Activated T-helper 1 cell treated with anti-CD3 and anti-CD28 coated beads, Interleukin-12 subunit alpha, Interleukin-12 subunit beta, Interleukin-2, Interleukin-4 antibody, amounts not matched to agents 30 ng/mL and 10 ng/mL and 1 ng/mL, durations not matched to agents 14 hours and 24 hours and 36 hours (primary cell): Measurements from ENCODE around the gene HLA-DQB1. TPM values are rescaled to one million over a fixed set of nuclear protein-coding genes. Genes with fewer than 3 reads are reported as not detected.
"Not testable (repeated sequence)": the region's sequence is repeated elsewhere in the genome, so short reads cannot be mapped to it uniquely, and the experiment has no call there.

ENCODE experiments used
- DNase-seq: peaks from one replicate; pipeline ENCODE4 v3.0.0; 2021; ENCODE audit warnings: low spot score
- H3K27ac Mint-ChIP-seq: one replicate; pipeline ENCODE4 v1.8.0; 2021; ENCODE audit warnings: mild to moderate bottlenecking, mixed read lengths
- H3K27me3 Mint-ChIP-seq: one replicate; pipeline ENCODE4 v1.8.0; 2022; ENCODE audit warnings: mild to moderate bottlenecking, moderate library complexity, mixed read lengths; ENCODE audit not compliant: insufficient read depth
- H3K36me3 Mint-ChIP-seq: one replicate; pipeline ENCODE4 v1.8.0; 2021; ENCODE audit warnings: low read depth, mixed read lengths
- H3K4me1 Mint-ChIP-seq: one replicate; pipeline ENCODE4 v1.8.0; 2021; ENCODE audit warnings: low read depth, mixed read lengths
- H3K4me3 Mint-ChIP-seq: one replicate; pipeline ENCODE4 v1.8.0; 2021; ENCODE audit warnings: mild to moderate bottlenecking, moderate library complexity, mixed read lengths
- H3K9me3 Mint-ChIP-seq: one replicate; pipeline ENCODE4 v1.8.0; 2021; ENCODE audit warnings: mixed read lengths
- intact Hi-C: fragments of 100-400 bp; cut with micrococcal nuclease; formaldehyde crosslinking; loops from one replicate; pipeline ENCODE4 v1.15.1; 2024
- total RNA-seq: library from RNA; stranded (reverse); gene quantifications from 2 replicates; pipeline ENCODE4 v1.2.3, GENCODE V29; 2022

The HLA-DQB1 gene
- total RNA-seq, 1 donor from 2014 or later = 4.7 TPM

DNA sequence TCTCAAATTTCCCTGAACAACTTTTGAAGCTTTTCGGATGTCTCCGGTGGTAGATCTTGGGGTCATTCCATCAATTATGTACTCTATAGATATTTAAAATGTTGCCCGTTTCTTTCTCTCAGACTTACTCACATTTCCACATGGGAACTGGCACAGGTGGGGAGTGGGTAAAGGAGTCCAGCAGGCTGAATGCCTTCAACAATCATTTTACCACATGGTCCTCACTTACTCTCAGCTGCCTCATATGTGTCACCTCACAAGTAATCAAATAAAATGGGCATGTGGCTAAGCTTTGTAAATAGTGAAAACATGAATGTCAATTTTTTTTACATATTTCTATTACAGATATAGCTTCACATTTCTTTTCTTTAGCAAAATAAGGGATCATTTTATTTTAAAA, 28.6 kb downstream of the HLA-DQB1 start:
- Mint-ChIP-seq H3K36me3 (peaks cover 3% of the 10 kb centered on the region), H3K4me3 (peak overlapping the region; percentile 60), H3K27ac (no peak overlapping the region), H3K27me3 (peaks cover 16% of the 10 kb centered on the region), H3K9me3 (no peaks in the 10 kb centered on the region), H3K4me1 (peaks cover 52% of the 10 kb centered on the region)
- intact Hi-C loops = loop anchor here (5.0 kb wide), 1 partner anchor 104 kb away; the partner anchor contains the start of gene HLA-DQA2
- no peak for DNase-seq

DNA sequence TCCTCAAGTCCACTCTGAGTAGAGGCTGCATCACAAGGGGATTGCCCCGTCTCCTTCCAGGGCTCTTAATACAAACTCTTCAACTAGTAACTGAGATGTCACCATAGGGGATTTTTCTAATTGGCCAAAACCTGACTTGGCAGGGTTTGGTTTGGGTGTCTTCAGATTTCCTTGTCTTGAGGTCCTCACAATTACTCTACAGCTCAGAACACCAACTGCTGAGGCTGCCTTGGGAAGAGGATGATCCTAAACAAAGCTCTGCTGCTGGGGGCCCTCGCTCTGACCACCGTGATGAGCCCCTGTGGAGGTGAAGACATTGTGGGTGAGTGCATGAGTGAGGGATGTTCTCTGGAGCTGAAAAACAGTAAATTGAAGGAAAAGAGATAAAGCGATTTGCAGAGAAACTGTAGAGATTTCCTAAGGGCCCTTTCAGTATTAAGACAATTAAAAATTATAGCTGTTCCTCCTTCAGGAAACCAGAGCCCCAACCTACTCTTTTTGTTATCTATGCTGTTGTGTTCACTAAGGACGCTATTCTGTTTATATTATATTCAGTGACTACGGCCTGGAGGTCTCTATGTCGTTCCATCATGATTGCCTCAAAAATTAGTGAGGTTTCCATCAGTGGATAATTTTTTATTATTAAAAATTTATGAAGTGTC, 29.1 kb downstream of the HLA-DQB1 start, which contains the start of gene HLA-DQA1:
HLA-DQA1 (plus strand) TSS at position 188 of the 662 bp plus-strand sequence; CDS start at position 241, 53 bp downstream.
- Mint-ChIP-seq H3K4me1 (peaks cover 46% of the 10 kb centered on the region), H3K4me3 (peak within 1 kb of the TSS; percentile 83), H3K9me3 (no peaks in the 10 kb centered on the region), H3K27me3 (peaks cover 16% of the 10 kb centered on the region), H3K36me3 (peaks cover 2% of the 10 kb centered on the region), H3K27ac (peak within 1 kb of the TSS; percentile 73)
- no peak for DNase-seq
- intact Hi-C loops = loop anchor here (5.0 kb wide), 1 partner anchor 105 kb away; the partner anchor contains the start of gene HLA-DQA2

DNA sequence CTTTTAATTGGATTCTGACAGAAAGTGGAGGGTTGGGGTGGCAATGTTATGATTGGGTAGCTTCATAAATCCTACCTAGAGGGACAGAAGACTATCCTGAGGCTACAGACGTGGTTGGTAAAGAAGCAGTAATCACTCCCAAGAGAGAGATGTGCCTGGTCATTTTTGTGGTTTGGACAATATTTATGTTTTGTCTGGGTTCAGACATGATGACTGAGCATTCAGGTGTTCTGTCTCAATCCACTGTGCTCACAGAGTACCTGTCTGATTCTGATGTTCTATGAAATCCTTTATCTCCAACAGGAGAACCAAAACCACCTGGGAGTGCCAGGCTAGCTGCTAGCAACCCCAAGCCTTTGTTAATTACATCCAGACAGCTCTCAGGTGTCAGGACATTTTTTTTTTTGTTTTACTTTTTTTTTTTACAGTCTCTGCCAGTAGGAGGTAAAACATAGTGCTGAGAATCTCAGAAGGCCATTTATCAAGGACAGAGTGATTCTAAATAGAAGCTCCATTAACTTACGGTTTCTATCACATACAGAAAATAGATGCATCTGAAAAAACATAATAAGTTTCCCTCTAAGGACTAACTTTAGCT, 30.8 kb downstream of the HLA-DQB1 start:
- H3K27me3 Mint-ChIP-seq = peaks cover 16% of the 10 kb centered on the region
- peaks cover 2% of the 10 kb centered on the region for H3K36me3 Mint-ChIP-seq
- no peaks in the 10 kb centered on the region for H3K9me3 Mint-ChIP-seq
- no peak overlapping the region for H3K4me3 Mint-ChIP-seq
- H3K4me1 Mint-ChIP-seq = peaks cover 30% of the 10 kb centered on the region
- intact Hi-C loops = loop anchor here (5.0 kb wide), 1 partner anchor 107 kb away; the partner anchor contains the start of gene HLA-DQA2
- DNase-seq = no peak
- H3K27ac Mint-ChIP-seq = no peak overlapping the region

GRCh38 chr6:32629793-32630192, 36.7 kb downstream of the HLA-DQB1 start:
- not testable (repeated sequence) for H3K36me3 Mint-ChIP-seq, H3K27me3 Mint-ChIP-seq, H3K27ac Mint-ChIP-seq, DNase-seq, H3K9me3 Mint-ChIP-seq, H3K4me3 Mint-ChIP-seq
- intact Hi-C loops = loop anchor here (10.0 kb wide), 1 partner anchor 195 kb away; the partner anchor contains the start of gene HLA-DRA
- H3K4me1 Mint-ChIP-seq = peaks cover 23% of the 10 kb centered on the region

DNA sequence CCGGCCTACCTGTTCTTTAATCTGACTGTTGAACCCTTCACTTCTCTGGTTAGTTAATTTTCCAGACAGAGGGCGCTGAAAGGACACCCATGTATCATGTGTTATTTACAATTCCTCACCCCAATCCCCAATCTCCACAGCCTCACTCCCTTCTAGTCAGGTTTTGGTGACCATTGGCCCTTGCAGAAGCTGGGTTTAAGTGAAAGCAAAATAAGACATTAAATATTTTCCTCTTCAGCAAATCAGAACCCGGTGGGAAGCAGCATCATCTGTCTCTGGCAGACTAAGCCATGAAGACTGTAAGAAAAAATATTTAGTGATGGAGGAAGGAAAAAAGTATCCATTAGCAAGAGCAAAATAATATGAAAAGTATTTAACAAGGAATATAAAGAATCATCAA, 38.6 kb downstream of the HLA-DQB1 start:
- peak; percentile 44 for DNase-seq
- intact Hi-C loops = loop anchor here (10.0 kb wide), 1 partner anchor 193 kb away; the partner anchor contains the start of gene HLA-DRA
- peak overlapping the region; percentile 69 for H3K27ac Mint-ChIP-seq
- H3K36me3 Mint-ChIP-seq = no peaks in the 10 kb centered on the region
- peaks cover 29% of the 10 kb centered on the region for H3K4me1 Mint-ChIP-seq
- no peaks in the 10 kb centered on the region for H3K27me3 Mint-ChIP-seq
- H3K4me3 Mint-ChIP-seq = no peak overlapping the region
- peaks cover 5% of the 10 kb centered on the region for H3K9me3 Mint-ChIP-seq

- intact Hi-C loops = loop anchor here (10.0 kb wide), 1 partner anchor 192 kb away; the partner anchor contains the start of gene HLA-DRA
- Mint-ChIP-seq H3K4me3 (no peak overlapping the region), H3K36me3 (no peaks in the 10 kb centered on the region), H3K4me1 (peaks cover 35% of the 10 kb centered on the region), H3K9me3 (peaks cover 5% of the 10 kb centered on the region), H3K27me3 (no peaks in the 10 kb centered on the region), H3K27ac (no peak overlapping the region)
- DNase-seq = no peak
Observed at GRCh38 chr6:32627249-32627648, 39.2 kb downstream of the HLA-DQB1 start.

DNA sequence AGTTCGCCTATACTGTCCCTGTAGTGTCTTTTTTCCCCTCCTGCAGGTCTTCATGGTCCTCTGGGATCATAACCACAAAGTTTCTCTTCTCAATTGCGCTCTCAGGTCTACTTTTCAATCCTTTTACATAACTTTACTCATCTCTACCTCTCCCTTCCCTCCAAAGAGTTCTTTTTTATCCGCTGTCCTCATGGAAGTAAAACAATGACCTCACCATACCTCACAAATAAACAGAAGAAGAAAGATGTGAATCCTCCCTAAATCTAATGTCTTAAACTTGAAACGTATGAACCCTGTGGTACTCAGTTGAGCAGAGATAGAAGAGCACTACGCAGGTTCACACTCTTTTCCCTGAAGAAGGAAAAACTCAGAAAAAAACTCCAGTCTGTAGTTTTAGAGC, 41.3 kb downstream of the HLA-DQB1 start:
- no peak overlapping the region for H3K4me3 Mint-ChIP-seq
- H3K27ac Mint-ChIP-seq = peak overlapping the region; percentile 30
- peaks cover 51% of the 10 kb centered on the region for H3K4me1 Mint-ChIP-seq
- H3K9me3 Mint-ChIP-seq = peaks cover 3% of the 10 kb centered on the region
- H3K36me3 Mint-ChIP-seq = peaks cover 3% of the 10 kb centered on the region
- DNase-seq = no peak
- intact Hi-C loops = loop anchor here (10.0 kb wide), 1 partner anchor 190 kb away; the partner anchor contains the start of gene HLA-DRA
- no peaks in the 10 kb centered on the region for H3K27me3 Mint-ChIP-seq

DNA sequence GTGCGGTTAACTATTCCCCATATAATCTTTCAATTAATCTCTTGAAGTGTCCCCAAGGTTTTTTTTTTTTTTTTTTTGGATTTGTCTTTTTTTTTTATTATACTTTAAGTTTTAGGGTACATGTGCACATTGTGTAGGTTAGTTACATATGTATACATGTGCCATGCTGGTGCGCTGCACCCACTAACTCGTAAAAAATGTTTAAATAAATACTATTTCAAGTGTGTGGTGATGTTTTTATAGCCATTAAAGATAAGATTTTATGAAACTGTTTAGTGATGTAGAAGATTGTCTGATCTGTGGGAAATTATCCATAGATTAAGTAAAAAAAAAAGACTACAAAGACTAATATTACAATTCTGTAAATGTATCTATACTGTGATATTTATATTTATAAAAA, 41.9 kb downstream of the HLA-DQB1 start:
- H3K36me3 Mint-ChIP-seq = peaks cover 3% of the 10 kb centered on the region
- peaks cover 51% of the 10 kb centered on the region for H3K4me1 Mint-ChIP-seq
- H3K4me3 Mint-ChIP-seq = no peak overlapping the region
- H3K27me3 Mint-ChIP-seq = no peaks in the 10 kb centered on the region
- no peaks in the 10 kb centered on the region for H3K9me3 Mint-ChIP-seq
- no peak for DNase-seq
- H3K27ac Mint-ChIP-seq = no peak overlapping the region
- intact Hi-C loops = loop anchor here (5.0 to 10.0 kb wide), 2 partner anchors 190 to 372 kb away; partner anchors contain the start of gene HLA-DRA

- H3K9me3 Mint-ChIP-seq = peaks cover 4% of the 10 kb centered on the region
- peaks cover 3% of the 10 kb centered on the region for H3K36me3 Mint-ChIP-seq
- peaks cover 51% of the 10 kb centered on the region for H3K4me1 Mint-ChIP-seq
- no peak overlapping the region for H3K4me3 Mint-ChIP-seq
- peak overlapping the region; percentile 54 for H3K27ac Mint-ChIP-seq
- no peaks in the 10 kb centered on the region for H3K27me3 Mint-ChIP-seq
- intact Hi-C loops = loop anchor here (1.0 to 10.0 kb wide), 6 partner anchors 13 to 371 kb away; partner anchors contain the start of gene HLA-DRA
- DNase-seq = no peak
Observed at GRCh38 chr6:32623693-32624092, 42.8 kb downstream of the HLA-DQB1 start.

GRCh38 chr6:32622545-32623401, 43.7 kb downstream of the HLA-DQB1 start:
- DNase-seq = peak; percentile 17
- H3K9me3 Mint-ChIP-seq = peaks cover 11% of the 10 kb centered on the region
- peak overlapping the region; percentile 77 for H3K27ac Mint-ChIP-seq
- peaks cover 47% of the 10 kb centered on the region for H3K4me1 Mint-ChIP-seq
- peaks cover 2% of the 10 kb centered on the region for H3K27me3 Mint-ChIP-seq
- H3K36me3 Mint-ChIP-seq = peaks cover 7% of the 10 kb centered on the region
- intact Hi-C loops = loop anchor here (1.0 to 10.0 kb wide), 6 partner anchors 12 to 370 kb away; partner anchors contain the start of gene HLA-DRA
- peak overlapping the region; percentile 68 for H3K4me3 Mint-ChIP-seq

GRCh38 chr6:32621372-32621771, 45.1 kb downstream of the HLA-DQB1 start:
- intact Hi-C loops = loop anchor here (5.0 to 10.0 kb wide), 2 partner anchors 187 to 369 kb away; partner anchors contain the start of gene HLA-DRA
- Mint-ChIP-seq H3K4me1 (peaks cover 52% of the 10 kb centered on the region), H3K36me3 (peaks cover 13% of the 10 kb centered on the region)

GRCh38 chr6:32617751-32618150, 48.7 kb downstream of the HLA-DQB1 start:
- no peak overlapping the region for H3K27ac Mint-ChIP-seq
- peaks cover 37% of the 10 kb centered on the region for H3K4me1 Mint-ChIP-seq
- H3K36me3 Mint-ChIP-seq = peaks cover 13% of the 10 kb centered on the region
- intact Hi-C loops = no loop called here
- peaks cover 23% of the 10 kb centered on the region for H3K9me3 Mint-ChIP-seq
- no peak overlapping the region for H3K4me3 Mint-ChIP-seq
- H3K27me3 Mint-ChIP-seq = peaks cover 4% of the 10 kb centered on the region
- DNase-seq = no peak

More at GRCh38 chr6:32621372-32621771, 45.1 kb downstream of the HLA-DQB1 start:
- H3K27me3 Mint-ChIP-seq = peaks cover 2% of the 10 kb centered on the region
- H3K9me3 Mint-ChIP-seq = peaks cover 18% of the 10 kb centered on the region
- H3K4me3 Mint-ChIP-seq = no peak overlapping the region
- DNase-seq = no peak
- H3K27ac Mint-ChIP-seq = no peak overlapping the region
